ENCODE data around the gene LHX4. TPM values are rescaled to one million over a fixed set of nuclear protein-coding genes. Genes with fewer than 3 reads are reported as not detected.

Gene LHX4
- total and polyA plus RNA-seq, 8 donors, result 0.03 to 4.8 (median 4.1) TPM

- no peak for TF ChIP-seq CTCF (IDR thresholded peaks at IDR 0.05)
- Histone ChIP-seq H3K27me3 (peaks cover 98 to 100% of the 10 kb centered on the region in 2 donors), H3K9me3 (no peaks in the 10 kb centered on the region), H3K27ac (no peak overlapping the region), H3K36me3 (no peaks in the 10 kb centered on the region), H3K4me3 (no peak overlapping the region), H3K4me1 (peaks cover 21 to 63% of the 10 kb centered on the region in 2 donors)
- DNase-seq, result peak in 2 of 4 donors; percentile 26 to 79
- ATAC-seq, result no peak
- intact Hi-C loops (cut with DNase I), result no loop called here
Observed at GRCh38 chr1:180234369-180235076, 4.5 kb downstream of the LHX4 start.

GRCh38 chr1:180235077-180235501 is 5.0 kb downstream of the LHX4 start:
- Histone ChIP-seq H3K4me3 (no peak overlapping the region), H3K27ac (no peak overlapping the region), H3K9me3 (no peaks in the 10 kb centered on the region), H3K27me3 (peaks cover 100% of the 10 kb centered on the region in 2 donors), H3K4me1 (peaks cover 21 to 58% of the 10 kb centered on the region in 2 donors), H3K36me3 (no peaks in the 10 kb centered on the region)
- DNase-seq, result no peak
- intact Hi-C loops (cut with DNase I), result no loop called here
- TF ChIP-seq CTCF (IDR thresholded peaks at IDR 0.05), result no peak
- ATAC-seq, result no peak

DNA sequence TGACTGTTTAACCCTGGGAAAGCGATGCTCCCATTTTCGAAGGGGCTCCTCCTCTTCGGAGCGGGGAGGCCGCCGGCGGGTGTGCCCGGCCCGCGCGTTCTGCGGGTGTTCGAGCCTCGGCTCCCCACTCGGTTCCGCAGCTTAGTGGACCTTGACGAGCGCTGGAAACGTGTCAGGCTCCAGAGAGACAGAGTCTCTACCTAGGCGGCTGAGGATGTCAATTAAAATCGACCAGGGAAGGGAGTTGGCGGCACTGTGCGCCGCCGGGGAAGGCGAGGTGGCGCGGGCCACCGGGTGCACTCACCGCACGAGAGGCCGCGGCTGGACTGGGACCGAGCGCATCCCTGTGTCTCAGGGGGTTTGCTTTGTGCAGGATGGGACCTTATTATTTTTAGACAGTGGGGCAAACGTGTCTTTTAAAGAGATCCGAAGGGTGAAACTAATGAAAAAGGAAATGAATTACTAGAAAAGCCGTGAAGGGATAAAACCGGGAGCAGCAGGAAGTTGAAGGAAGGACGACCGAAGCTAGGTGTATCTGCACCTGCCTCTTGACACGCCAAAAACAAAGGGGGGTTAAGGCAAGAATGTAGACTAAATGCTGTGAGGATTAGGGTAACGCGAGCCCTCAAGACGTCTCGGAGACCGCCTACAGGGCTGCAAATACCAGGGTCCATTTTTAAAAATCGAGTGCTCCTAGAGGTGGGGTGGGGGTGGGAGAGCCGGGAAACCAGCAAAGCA is 5.6 kb downstream of the LHX4 start:
- no peak for TF ChIP-seq CTCF (IDR thresholded peaks at IDR 0.05)
- Histone ChIP-seq H3K27me3 (peaks cover 100% of the 10 kb centered on the region in 2 donors), H3K36me3 (no peaks in the 10 kb centered on the region), H3K27ac (no peak overlapping the region), H3K9me3 (no peaks in the 10 kb centered on the region), H3K4me3 (no peak overlapping the region), H3K4me1 (peaks cover 15 to 52% of the 10 kb centered on the region in 2 donors)
- no peak for DNase-seq
- intact Hi-C loops (cut with DNase I), result no loop called here
- no peak for ATAC-seq

DNA sequence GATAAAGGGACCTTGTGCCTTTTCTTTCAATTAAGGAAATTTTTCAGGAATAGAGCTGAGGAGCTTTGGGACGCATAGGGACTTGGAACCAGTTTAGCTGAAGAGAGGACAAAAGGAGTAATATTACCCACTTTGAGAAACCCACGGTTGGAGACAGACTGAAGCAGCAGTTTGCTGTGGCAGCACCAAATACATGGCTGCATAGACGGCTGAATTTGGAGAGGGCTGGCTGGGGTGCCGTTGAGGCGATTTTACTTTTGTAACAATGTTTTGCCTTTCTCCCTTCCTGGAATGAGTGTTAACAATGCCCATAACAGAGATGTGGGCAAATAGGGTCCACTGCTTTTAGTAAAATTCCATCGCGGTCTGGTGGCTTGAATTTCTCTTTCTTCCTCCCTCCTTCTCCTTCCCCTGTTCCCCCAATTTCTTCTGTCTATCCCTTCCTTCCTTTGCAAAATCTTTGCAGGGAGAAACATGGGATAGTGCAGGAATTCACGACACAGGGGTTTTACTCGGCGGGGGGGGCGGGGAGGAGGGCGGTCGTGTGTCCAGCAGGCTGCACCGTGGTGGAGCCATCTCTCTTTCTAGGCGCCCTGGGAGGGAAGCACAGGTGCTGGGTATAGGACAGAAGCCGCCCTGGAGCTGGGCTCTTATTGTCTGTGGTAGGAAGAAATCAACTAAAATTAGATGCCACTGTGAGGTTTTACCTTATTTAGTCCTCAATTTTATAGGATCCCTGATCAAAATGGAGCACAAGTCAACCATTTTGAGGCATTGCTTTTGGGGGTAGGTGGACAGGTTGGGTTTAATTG is 6.8 kb downstream of the LHX4 start:
- Histone ChIP-seq H3K36me3 (no peaks in the 10 kb centered on the region), H3K4me3 (no peak overlapping the region), H3K4me1 (peaks cover 3 to 40% of the 10 kb centered on the region in 2 donors), H3K27ac (no peak overlapping the region), H3K9me3 (no peaks in the 10 kb centered on the region), H3K27me3 (peaks cover 98 to 100% of the 10 kb centered on the region in 2 donors)
- TF ChIP-seq CTCF (IDR thresholded peaks at IDR 0.05), result no peak
- ATAC-seq, result no peak
- intact Hi-C loops (cut with DNase I), result no loop called here
- no peak for DNase-seq
